ENCODE results near the gene CDC42SE2. TPM values are rescaled to one million over a fixed set of nuclear protein-coding genes. Genes with fewer than 3 reads are reported as not detected.
"Not testable (repeated sequence)": the region's sequence is repeated elsewhere in the genome, so short reads cannot be mapped to it uniquely, and the experiment has no call there.

CDC42SE2 gene
- total RNA-seq, 4 donors from 2014 or later = 23.9 to 29.6 (median 26.4) TPM

DNA sequence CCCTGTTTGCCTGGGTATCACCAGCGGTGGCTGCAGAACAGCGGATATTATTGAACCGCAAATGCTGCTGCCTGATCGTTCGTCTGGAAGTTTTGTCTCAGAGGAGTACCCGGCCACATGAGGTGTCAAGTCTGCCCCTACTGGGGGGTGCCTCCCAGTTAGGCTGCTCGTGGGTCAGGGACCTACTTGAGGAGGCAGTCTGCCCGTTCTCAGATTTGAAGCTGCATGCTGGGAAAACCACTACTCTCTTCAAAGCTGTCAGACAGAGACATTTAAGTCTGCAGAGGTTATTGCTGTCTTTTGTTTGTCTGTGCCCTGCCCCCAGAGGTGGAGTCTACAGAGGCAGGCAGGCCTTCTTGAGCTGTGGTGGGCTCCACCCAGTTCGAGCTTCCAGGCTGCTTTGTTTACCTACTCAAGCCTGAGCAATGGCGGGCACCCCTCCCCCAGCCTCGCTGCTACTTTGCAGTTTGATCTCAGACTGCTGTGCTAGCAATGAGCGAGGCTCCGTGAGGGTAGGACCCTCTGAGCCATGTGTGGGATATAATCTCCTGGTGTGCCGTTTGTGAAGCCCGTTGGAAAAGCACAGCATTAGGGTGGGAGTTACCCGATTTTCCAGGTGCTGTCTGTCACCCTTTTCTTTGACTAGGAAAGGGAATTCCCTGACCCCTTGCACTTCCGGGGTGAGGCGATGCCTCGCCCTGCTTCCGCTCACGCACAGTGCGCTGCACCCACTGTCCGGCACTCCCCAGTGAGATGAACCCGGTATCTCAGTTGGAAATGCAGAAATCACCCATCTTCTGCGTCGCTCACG, 73.6 kb downstream of the CDC42SE2 start:
- H3K4me3 ChIP-seq; intact Hi-C loops (cut with DNase I; ENCODE audit: low total_unique reads); H3K4me1 ChIP-seq; in situ Hi-C loops (cut with MboI; ENCODE audit: low sequenced_read_pairs in 4 of 4); H3K27ac ChIP-seq; H3K27me3 ChIP-seq; DNase-seq; ATAC-seq; H3K36me3 ChIP-seq; H3K9me3 ChIP-seq: not testable (repeated sequence)

DNA sequence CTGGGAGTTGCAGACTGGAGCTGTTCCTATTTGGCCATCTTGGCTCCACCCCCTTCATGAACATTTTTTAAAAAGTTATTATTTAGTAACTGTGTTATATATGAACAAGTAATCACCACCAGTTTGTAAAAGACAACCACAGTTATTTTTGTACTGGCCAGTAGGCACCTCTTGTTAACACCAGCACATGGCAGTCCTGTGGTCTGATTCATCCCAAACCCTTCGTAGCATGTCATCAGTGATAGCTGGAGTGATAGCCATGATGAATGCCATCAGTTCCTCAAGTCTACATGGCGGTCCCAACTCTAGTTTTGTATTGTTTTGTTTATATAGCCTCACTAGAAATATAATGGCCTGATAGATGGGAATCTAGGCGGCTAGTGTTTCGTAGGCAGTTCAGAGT, 74.2 kb downstream of the CDC42SE2 start:
- TF ChIP-seq POLR2A (IDR thresholded peaks at IDR 0.05) = no peak
- no peak for TF ChIP-seq CTCF (IDR thresholded peaks at IDR 0.05 in 4 of 5, conservative IDR thresholded peaks at IDR 0.05 in 1 of 5)
- no peaks in the 10 kb centered on the region for H3K36me3 ChIP-seq
- H3K4me1 ChIP-seq = no peaks in the 10 kb centered on the region
- no peak overlapping the region for H3K4me3 ChIP-seq
- H3K27ac ChIP-seq = no peak overlapping the region
- intact Hi-C loops (cut with DNase I; ENCODE audit: low total_unique reads) (no loop called here), in situ Hi-C loops (cut with MboI; ENCODE audit: low sequenced_read_pairs in 4 of 4) (no loop called here)
- no peak for DNase-seq
- no peaks in the 10 kb centered on the region for H3K27me3 ChIP-seq
- no peaks in the 10 kb centered on the region for H3K9me3 ChIP-seq
- ATAC-seq = no peak

DNA sequence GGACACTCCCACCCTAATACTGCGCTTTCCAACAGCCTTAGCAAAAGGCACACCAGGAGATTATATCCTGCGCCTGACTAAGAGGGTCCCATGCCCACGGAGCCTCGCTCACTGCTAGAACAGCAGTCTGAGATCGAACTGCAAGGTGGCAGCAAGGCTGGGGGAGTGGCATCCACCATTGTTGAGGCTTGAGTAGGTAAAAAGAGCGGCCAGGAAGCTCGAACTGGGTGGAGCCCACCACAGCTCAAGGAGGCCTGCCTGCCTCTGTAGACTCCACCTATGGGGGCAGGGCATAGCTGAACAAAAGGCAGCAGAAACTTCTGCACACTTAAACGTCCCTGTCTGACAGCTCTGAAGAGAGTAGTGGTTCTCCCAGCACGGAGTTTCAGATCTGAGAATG, 80.4 kb downstream of the CDC42SE2 start:
- H3K4me1 ChIP-seq; ATAC-seq; DNase-seq; H3K36me3 ChIP-seq; H3K4me3 ChIP-seq; intact Hi-C loops (cut with DNase I; ENCODE audit: low total_unique reads); H3K27ac ChIP-seq; H3K9me3 ChIP-seq; H3K27me3 ChIP-seq; in situ Hi-C loops (cut with MboI; ENCODE audit: low sequenced_read_pairs in 4 of 4): not testable (repeated sequence)

DNA sequence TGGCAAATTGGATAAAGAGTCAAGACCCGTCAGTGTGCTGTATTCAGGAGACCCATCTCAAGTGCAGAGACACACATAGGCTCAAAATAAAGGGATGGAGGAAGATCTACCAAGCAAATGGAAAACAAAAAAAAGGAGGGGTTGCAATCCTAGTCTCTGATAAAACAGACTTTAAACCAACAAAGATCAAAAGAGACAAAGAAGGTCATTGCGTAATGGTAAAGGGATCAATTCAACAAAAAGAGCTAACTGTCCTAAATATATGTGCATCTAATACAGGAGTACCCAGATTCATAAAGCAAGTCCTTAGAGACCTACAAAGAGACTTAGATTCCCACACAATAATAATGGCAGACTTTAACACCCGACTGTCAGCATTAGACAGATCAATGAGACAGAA, 82.4 kb downstream of the CDC42SE2 start:
- intact Hi-C loops (cut with DNase I; ENCODE audit: low total_unique reads); ATAC-seq; H3K27me3 ChIP-seq; H3K9me3 ChIP-seq; in situ Hi-C loops (cut with MboI; ENCODE audit: low sequenced_read_pairs in 4 of 4); H3K4me3 ChIP-seq; DNase-seq; H3K36me3 ChIP-seq; H3K27ac ChIP-seq; H3K4me1 ChIP-seq: not testable (repeated sequence)

DNA sequence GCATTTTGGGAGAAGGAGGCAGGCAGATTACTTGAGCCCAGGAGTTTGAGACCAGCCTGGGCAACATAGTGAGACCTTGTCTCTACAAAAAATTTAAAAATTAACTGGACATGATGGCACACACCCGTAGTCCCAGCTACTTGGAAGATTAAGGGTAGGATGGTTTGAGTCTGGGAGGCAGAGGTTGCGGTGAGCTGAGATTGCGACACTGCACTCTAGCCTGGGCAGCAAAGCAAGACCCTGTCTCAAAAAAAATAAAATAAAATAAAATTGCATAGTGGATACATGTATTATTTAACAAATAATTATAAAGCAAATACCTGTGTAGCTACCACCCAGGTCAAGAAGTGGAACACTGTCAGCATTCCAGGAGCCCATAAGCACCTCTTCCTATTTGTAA, 90.1 kb downstream of the CDC42SE2 start:
- in situ Hi-C loops (cut with MboI; ENCODE audit: low sequenced_read_pairs in 4 of 4) (no loop called here), intact Hi-C loops (cut with DNase I; ENCODE audit: low total_unique reads) (no loop called here)
- no peak for DNase-seq

More for the DNA sequence above, 90.1 kb downstream of the CDC42SE2 start:
- Histone ChIP-seq H3K4me3 (no peak overlapping the region), H3K4me1 (peaks cover 0 to 6% of the 10 kb centered on the region in 2 donors), H3K27ac (no peak overlapping the region), H3K36me3 (no peaks in the 10 kb centered on the region), H3K9me3 (no peaks in the 10 kb centered on the region), H3K27me3 (no peaks in the 10 kb centered on the region)
- TF ChIP-seq CTCF (IDR thresholded peaks at IDR 0.05 in 4 of 5, conservative IDR thresholded peaks at IDR 0.05 in 1 of 5) (no peak), POLR2A (IDR thresholded peaks at IDR 0.05) (no peak)
- no peak for ATAC-seq
